ENCODE results near the gene DLAT.

The DLAT gene

DNA sequence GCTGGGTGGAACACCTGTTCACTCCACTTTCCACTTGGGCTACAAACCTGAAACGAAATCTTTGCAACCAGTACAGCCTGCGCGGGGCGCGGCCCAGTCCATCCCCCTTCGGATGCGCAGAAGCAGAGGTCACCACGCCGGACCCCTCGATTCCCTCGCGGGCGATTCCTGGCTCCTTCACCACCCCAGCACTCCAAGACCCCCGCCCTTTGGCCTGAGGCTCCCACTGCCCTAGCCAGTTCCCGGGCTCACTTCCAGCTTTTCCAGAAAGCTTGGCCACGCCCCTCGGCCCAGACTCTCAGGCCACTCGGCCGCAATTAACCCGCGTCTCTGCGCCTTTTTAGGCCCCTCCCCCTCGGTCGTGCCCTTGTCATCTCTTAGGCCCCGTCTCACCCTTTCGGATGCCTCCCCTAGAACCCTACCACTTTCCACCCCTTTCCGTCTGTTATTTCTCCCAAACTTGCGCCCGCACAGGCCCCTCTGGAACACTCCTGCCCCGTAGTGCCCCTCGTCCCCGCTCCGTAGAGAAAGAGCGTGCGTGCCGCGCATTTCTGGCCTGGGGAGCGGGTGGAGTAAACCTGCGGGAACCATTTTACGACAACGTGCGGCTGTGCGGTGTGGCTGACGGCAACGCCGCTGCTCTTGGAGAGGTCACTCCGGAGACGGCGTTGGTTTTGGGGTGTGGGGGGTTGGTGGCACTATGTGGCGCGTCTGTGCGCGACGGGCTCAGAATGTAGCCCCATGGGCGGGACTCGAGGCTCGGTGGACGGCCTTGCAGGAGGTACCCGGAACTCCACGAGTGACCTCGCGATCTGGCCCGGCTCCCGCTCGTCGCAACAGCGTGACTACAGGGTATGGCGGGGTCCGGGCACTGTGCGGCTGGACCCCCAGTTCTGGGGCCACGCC, at the start of gene DLAT:
DLAT (plus strand) TSS at position 636 of the 906 bp plus-strand sequence; CDS start at position 701, 65 bp downstream.
- H3K4me3 ChIP-seq = peak within 1 kb of the TSS; percentile 81
- no peaks in the 10 kb centered on the region for H3K27me3 ChIP-seq (ENCODE audit: low read depth)
- no peaks in the 10 kb centered on the region for H3K9me3 ChIP-seq
- peaks cover 7% of the 10 kb centered on the region; the same call in 1 of the 2 replicates for H3K4me1 ChIP-seq
- in situ Hi-C loops (cut with MboI; ENCODE audit: low sequenced_read_pairs) = no loop called here
- H3K36me3 ChIP-seq (replicated peaks) = peaks cover 25% of the 10 kb centered on the region
- peak; percentile 90 to 98 for DNase-seq (ENCODE audit: low spot score in 2 of 2)

GRCh38 chr11:111976119-111976766, 49.0 kb upstream of the DLAT start:
- DNase-seq (ENCODE audit: low spot score in 2 of 2) = no peak
- no peak overlapping the region for H3K4me3 ChIP-seq
- no peaks in the 10 kb centered on the region; the same call in 1 of the 2 replicates for H3K36me3 ChIP-seq (replicated peaks)
- no peaks in the 10 kb centered on the region for H3K9me3 ChIP-seq
- H3K4me1 ChIP-seq = peaks cover 3% of the 10 kb centered on the region; the same call in 1 of the 2 replicates
- in situ Hi-C loops (cut with MboI; ENCODE audit: low sequenced_read_pairs) = no loop called here
- no peaks in the 10 kb centered on the region for H3K27me3 ChIP-seq (ENCODE audit: low read depth)

GRCh38 chr11:111976767-111977145, 48.5 kb upstream of the DLAT start:
- Histone ChIP-seq H3K27me3 (ENCODE audit: low read depth) (no peaks in the 10 kb centered on the region), H3K4me3 (no peak overlapping the region), H3K4me1 (peaks cover 3% of the 10 kb centered on the region; the same call in 1 of the 2 replicates), H3K36me3 (replicated peaks) (no peaks in the 10 kb centered on the region; the same call in 1 of the 2 replicates), H3K9me3 (no peaks in the 10 kb centered on the region)
- DNase-seq (ENCODE audit: low spot score in 2 of 2) = no peak
- in situ Hi-C loops (cut with MboI; ENCODE audit: low sequenced_read_pairs) = no loop called here

- Histone ChIP-seq H3K27me3 (ENCODE audit: low read depth) (no peaks in the 10 kb centered on the region), H3K4me1 (peaks cover 5% of the 10 kb centered on the region), H3K9me3 (no peaks in the 10 kb centered on the region), H3K36me3 (replicated peaks) (no peaks in the 10 kb centered on the region; the same call in 1 of the 2 replicates), H3K4me3 (no peak overlapping the region)
- in situ Hi-C loops (cut with MboI; ENCODE audit: low sequenced_read_pairs) = no loop called here
- DNase-seq (ENCODE audit: low spot score in 2 of 2) = no peak
These were observed 47.8 kb upstream of the DLAT start for GRCh38 chr11:111977146-111978027.

DNA sequence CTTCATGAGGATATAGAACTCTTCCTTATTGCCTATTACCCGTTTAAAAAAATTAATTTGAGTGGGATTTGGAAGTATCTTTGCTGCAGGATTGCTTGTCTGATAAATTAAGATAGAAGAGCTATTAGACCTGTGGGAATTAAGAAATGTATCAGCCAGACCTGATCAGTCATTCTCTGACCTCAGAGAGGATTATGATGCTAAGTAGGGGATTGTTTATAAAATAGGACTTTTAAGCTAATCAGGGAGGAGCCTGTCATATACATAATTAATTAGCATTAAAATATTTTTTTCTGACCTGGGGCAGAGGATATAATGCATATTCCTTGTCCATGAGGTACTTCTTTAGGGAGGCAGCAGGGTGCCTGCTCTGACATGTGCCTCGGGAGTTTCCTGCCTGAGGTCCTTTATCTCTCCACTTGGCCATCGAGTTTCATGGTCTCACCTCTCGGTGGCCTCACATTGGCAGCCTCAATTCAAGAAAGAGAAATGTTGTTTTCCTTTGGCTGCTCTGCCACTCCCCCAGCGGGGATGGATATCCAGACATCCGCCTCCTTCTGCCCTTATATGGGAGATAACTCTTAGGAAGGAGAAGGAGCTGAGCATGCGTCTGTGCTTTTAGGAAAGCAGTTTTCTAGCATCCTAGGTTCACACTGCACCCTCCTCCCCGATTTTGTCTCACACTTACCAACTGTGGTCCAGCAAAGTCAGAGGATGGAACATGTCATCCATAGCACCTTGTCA, 47.0 kb upstream of the DLAT start:
- in situ Hi-C loops (cut with MboI; ENCODE audit: low sequenced_read_pairs) = no loop called here

DNA sequence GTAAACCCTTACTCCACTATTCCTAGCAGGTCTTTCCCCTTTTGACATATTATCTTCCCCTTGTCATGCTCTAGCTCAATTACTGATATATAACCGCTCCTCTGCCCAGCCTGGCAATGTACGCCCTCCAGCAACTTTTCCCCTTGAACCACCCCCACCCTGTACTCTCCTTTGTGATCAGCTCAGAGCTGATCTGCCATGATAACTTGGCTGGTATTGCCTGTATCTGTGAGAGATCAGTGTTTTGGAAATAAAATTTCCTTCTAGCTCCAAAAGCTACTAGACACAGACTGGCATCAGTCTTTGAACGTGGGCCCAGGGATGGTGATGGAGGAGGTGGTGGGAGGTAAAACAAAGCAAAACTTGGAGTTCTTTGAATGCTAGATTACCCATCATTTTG, 45.1 kb upstream of the DLAT start:
- in situ Hi-C loops (cut with MboI; ENCODE audit: low sequenced_read_pairs) = no loop called here
- no peak for DNase-seq (ENCODE audit: low spot score in 2 of 2)
- H3K27me3 ChIP-seq (ENCODE audit: low read depth) = no peaks in the 10 kb centered on the region
- peaks cover 20% of the 10 kb centered on the region for H3K4me1 ChIP-seq
- no peak overlapping the region for H3K4me3 ChIP-seq
- no peaks in the 10 kb centered on the region; the same call in 1 of the 2 replicates for H3K36me3 ChIP-seq (replicated peaks)
- H3K9me3 ChIP-seq = no peaks in the 10 kb centered on the region

More for the DNA sequence above, 47.0 kb upstream of the DLAT start:
- Histone ChIP-seq H3K4me1 (peaks cover 12% of the 10 kb centered on the region), H3K4me3 (no peak overlapping the region), H3K36me3 (replicated peaks) (no peaks in the 10 kb centered on the region; the same call in 1 of the 2 replicates), H3K27me3 (ENCODE audit: low read depth) (no peaks in the 10 kb centered on the region), H3K9me3 (no peaks in the 10 kb centered on the region)
- DNase-seq (ENCODE audit: low spot score in 2 of 2) = peak in 1 of 2 experiments; percentile 55

GRCh38 chr11:111981270-111981669, 43.9 kb upstream of the DLAT start:
- Histone ChIP-seq H3K4me1 (peaks cover 20% of the 10 kb centered on the region), H3K9me3 (no peaks in the 10 kb centered on the region), H3K27me3 (ENCODE audit: low read depth) (no peaks in the 10 kb centered on the region), H3K36me3 (replicated peaks) (no peaks in the 10 kb centered on the region; the same call in 1 of the 2 replicates), H3K4me3 (no peak overlapping the region)
- in situ Hi-C loops (cut with MboI; ENCODE audit: low sequenced_read_pairs) = no loop called here
- DNase-seq (ENCODE audit: low spot score in 2 of 2) = no peak

DNA sequence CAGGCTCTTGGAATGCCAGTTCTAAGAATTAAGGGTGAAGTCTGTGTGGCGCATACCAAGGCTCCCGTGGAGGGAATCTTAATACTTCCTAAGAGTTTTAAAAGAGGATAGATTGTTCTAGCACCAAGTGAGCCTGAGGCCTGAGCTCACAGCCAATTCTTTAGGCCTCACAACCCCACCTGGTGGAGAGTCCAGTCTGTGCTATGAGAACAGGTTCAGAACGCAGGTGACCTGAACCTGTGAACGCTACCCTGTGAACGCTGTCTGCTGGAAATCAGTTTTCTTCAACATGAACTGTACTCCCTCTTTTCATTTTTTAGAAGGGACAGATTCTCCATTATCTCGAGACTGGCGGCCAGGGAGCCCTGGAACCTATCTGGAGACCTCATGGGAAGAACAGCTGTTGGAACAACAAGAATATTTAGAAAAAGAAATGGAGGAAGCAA, 43.2 kb upstream of the DLAT start:
- Histone ChIP-seq H3K9me3 (no peaks in the 10 kb centered on the region), H3K4me1 (peaks cover 20% of the 10 kb centered on the region), H3K27me3 (ENCODE audit: low read depth) (no peaks in the 10 kb centered on the region), H3K4me3 (no peak overlapping the region), H3K36me3 (replicated peaks) (no peaks in the 10 kb centered on the region; the same call in 1 of the 2 replicates)
- DNase-seq (ENCODE audit: low spot score in 2 of 2) = peak; percentile 14 to 65
- in situ Hi-C loops (cut with MboI; ENCODE audit: low sequenced_read_pairs) = no loop called here

- in situ Hi-C loops (cut with MboI; ENCODE audit: low sequenced_read_pairs) = no loop called here
- peaks cover 20% of the 10 kb centered on the region for H3K4me1 ChIP-seq
- no peaks in the 10 kb centered on the region; the same call in 1 of the 2 replicates for H3K36me3 ChIP-seq (replicated peaks)
- no peaks in the 10 kb centered on the region for H3K27me3 ChIP-seq (ENCODE audit: low read depth)
- peak in 1 of 2 experiments; percentile 26 for DNase-seq (ENCODE audit: low spot score in 2 of 2)
- H3K9me3 ChIP-seq = no peaks in the 10 kb centered on the region
- no peak overlapping the region for H3K4me3 ChIP-seq
These were observed 42.5 kb upstream of the DLAT start for GRCh38 chr11:111982541-111983186.

GRCh38 chr11:111983187-111983986, 41.8 kb upstream of the DLAT start:
- in situ Hi-C loops (cut with MboI; ENCODE audit: low sequenced_read_pairs) = no loop called here
- peak; percentile 86 to 94 for DNase-seq (ENCODE audit: low spot score in 2 of 2)
- Histone ChIP-seq H3K27me3 (ENCODE audit: low read depth) (no peaks in the 10 kb centered on the region), H3K9me3 (no peaks in the 10 kb centered on the region), H3K4me1 (peaks cover 17% of the 10 kb centered on the region), H3K4me3 (no peak overlapping the region), H3K36me3 (replicated peaks) (no peaks in the 10 kb centered on the region; the same call in 1 of the 2 replicates)

GRCh38 chr11:111986589-111986988, 38.6 kb upstream of the DLAT start:
- Histone ChIP-seq H3K9me3 (no peaks in the 10 kb centered on the region), H3K4me3 (no peak overlapping the region), H3K36me3 (replicated peaks) (no peaks in the 10 kb centered on the region), H3K4me1 (peaks cover 17% of the 10 kb centered on the region), H3K27me3 (ENCODE audit: low read depth) (no peaks in the 10 kb centered on the region)
- in situ Hi-C loops (cut with MboI; ENCODE audit: low sequenced_read_pairs) = no loop called here
- DNase-seq (ENCODE audit: low spot score in 2 of 2) = no peak

DNA sequence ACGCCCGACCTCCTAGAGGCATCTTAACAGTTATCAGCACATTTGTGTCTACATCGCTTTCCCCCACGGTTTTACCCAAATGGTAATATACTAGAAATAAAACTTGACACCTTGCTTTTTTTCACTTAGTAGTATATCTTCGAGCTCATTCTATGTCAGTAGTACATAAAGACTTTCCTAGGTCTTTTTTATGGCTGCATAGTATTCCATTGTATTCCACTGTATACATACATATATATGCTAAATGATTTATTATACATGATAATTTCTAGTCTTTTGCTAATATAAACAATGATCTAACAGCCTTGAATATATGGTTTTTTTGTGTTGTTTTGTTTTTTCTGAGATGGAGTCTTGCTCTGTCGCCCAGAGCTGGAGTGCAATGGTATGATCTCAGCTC, 34.8 kb upstream of the DLAT start:
- Histone ChIP-seq H3K4me3 (no peak overlapping the region), H3K4me1 (no peaks in the 10 kb centered on the region), H3K9me3 (no peaks in the 10 kb centered on the region), H3K27me3 (ENCODE audit: low read depth) (no peaks in the 10 kb centered on the region), H3K36me3 (replicated peaks) (0 out of 2 replicates have a peak, but pooled peaks cover under 1% of the 10 kb centered on the region)
- DNase-seq (ENCODE audit: low spot score in 2 of 2) = no peak
- in situ Hi-C loops (cut with MboI; ENCODE audit: low sequenced_read_pairs) = no loop called here

Measured in HAP-1 (cell line).